ENCODE results near the gene REV1. TPM values are rescaled to one million over a fixed set of nuclear protein-coding genes. Genes with fewer than 3 reads are reported as not detected.
A peak's percentile ranks its signal among the peaks of the same experiment; 100 is the strongest.

Gene REV1
- total and polyA plus RNA-seq, 9 of the 15 experiments (the other 6 are each of a cell fraction or from before 2014, with no cell fraction given): 12.8 to 54.4 (median 29.6) TPM

DNA sequence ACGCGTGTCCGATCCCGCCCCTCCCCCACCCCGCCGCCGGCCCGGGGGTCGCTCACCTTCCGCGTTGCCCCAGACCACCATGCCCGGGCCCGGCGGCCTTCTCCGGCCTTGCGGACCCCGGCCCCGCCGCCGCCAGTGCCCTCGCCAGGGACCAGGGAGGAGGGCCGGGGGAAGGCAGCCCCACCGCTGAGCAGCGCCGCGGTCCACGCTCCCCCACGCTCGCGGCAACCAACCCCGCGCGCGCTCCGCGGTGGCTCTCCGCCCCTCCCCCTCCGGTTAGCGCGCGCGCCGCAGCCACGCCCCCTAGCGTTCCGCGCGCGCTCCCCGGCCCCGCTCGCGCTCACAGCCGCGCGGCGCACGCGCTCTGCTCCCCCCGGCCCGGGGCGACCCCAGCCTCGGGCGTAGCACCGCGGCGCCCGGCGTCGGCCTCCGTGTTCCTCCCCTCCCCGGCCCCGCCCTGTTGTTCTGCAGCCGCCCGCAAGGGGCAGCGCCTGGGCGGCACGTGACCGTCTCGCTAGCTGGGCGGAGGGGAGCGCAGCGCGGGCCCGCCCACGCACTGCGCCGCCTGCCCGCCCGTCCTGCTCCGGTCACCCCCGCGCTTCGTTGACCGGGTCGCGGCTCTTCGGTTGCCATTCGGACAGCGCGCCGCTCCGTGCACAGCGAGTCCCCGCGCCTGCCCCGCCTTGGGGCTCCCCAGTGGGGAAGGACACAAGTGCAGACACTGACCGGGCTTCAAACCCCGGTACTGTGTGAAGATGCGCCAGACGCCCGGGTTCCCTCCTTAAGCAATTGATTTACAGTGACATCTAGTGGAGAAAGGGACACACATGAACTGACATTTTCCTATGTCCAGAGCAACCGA, at the start of gene REV1 (continued):
- TF ChIP-seq HDAC1 (IDR thresholded peaks at IDR 0.05) (peak in 1 of 2 experiments; percentile 91; a peak in 2 of 4 replicates), RAD21 (CRISPR knock-in tag; conservative IDR thresholded peaks at IDR 0.05 in 1 of 2, IDR thresholded peaks at IDR 0.05 in 1 of 2) (peak; percentile 80 to 81), MEF2A (IDR thresholded peaks at IDR 0.05; ENCODE audit: control insufficient read depth, low read depth, low read length) (0 out of 2 replicates have a peak, but pooled peaks have one; percentile 5), RAD51 (IDR thresholded peaks at IDR 0.05; ENCODE audit: borderline replicate concordance, low read depth) (peak; percentile 74), NONO (IDR thresholded peaks at IDR 0.05; ENCODE audit: low read depth in 2 of 2, low read length in 1 of 2) (peak in 1 of 2 experiments; percentile 54; a peak in 1 of 4 replicates), CBX3 (IDR thresholded peaks at IDR 0.05; ENCODE audit: borderline replicate concordance in 1 of 2, low read length in 2 of 2) (0 out of 3 replicates have a peak, but pooled peaks of 1 of the 2 experiments have one; percentile 33), TEAD2 (tag; IDR thresholded peaks at IDR 0.05) (no peak), CREBBP (IDR thresholded peaks at IDR 0.05; ENCODE audit: low read depth, low read length) (no peak)
- TF ChIP-seq, protein P1, sequence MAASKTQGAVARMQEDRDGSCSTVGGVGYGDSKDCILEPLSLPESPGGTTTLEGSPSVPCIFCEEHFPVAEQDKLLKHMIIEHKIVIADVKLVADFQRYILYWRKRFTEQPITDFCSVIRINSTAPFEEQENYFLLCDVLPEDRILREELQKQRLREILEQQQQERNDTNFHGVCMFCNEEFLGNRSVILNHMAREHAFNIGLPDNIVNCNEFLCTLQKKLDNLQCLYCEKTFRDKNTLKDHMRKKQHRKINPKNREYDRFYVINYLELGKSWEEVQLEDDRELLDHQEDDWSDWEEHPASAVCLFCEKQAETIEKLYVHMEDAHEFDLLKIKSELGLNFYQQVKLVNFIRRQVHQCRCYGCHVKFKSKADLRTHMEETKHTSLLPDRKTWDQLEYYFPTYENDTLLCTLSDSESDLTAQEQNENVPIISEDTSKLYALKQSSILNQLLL (CRISPR knock-in tag; IDR thresholded peaks at IDR 0.05; ENCODE audit: borderline replicate concordance): no peak
- TF ChIP-seq, protein P2, sequence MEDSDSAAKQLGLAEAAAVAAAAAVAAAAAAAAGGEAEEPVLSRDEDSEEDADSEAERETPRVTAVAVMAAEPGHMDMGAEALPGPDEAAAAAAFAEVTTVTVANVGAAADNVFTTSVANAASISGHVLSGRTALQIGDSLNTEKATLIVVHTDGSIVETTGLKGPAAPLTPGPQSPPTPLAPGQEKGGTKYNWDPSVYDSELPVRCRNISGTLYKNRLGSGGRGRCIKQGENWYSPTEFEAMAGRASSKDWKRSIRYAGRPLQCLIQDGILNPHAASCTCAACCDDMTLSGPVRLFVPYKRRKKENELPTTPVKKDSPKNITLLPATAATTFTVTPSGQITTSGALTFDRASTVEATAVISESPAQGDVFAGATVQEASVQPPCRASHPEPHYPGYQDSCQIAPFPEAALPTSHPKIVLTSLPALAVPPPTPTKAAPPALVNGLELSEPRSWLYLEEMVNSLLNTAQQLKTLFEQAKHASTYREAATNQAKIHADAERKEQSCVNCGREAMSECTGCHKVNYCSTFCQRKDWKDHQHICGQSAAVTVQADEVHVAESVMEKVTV (CRISPR knock-in tag; IDR thresholded peaks at IDR 0.05): peak; percentile 65
- TF ChIP-seq, protein P3, sequence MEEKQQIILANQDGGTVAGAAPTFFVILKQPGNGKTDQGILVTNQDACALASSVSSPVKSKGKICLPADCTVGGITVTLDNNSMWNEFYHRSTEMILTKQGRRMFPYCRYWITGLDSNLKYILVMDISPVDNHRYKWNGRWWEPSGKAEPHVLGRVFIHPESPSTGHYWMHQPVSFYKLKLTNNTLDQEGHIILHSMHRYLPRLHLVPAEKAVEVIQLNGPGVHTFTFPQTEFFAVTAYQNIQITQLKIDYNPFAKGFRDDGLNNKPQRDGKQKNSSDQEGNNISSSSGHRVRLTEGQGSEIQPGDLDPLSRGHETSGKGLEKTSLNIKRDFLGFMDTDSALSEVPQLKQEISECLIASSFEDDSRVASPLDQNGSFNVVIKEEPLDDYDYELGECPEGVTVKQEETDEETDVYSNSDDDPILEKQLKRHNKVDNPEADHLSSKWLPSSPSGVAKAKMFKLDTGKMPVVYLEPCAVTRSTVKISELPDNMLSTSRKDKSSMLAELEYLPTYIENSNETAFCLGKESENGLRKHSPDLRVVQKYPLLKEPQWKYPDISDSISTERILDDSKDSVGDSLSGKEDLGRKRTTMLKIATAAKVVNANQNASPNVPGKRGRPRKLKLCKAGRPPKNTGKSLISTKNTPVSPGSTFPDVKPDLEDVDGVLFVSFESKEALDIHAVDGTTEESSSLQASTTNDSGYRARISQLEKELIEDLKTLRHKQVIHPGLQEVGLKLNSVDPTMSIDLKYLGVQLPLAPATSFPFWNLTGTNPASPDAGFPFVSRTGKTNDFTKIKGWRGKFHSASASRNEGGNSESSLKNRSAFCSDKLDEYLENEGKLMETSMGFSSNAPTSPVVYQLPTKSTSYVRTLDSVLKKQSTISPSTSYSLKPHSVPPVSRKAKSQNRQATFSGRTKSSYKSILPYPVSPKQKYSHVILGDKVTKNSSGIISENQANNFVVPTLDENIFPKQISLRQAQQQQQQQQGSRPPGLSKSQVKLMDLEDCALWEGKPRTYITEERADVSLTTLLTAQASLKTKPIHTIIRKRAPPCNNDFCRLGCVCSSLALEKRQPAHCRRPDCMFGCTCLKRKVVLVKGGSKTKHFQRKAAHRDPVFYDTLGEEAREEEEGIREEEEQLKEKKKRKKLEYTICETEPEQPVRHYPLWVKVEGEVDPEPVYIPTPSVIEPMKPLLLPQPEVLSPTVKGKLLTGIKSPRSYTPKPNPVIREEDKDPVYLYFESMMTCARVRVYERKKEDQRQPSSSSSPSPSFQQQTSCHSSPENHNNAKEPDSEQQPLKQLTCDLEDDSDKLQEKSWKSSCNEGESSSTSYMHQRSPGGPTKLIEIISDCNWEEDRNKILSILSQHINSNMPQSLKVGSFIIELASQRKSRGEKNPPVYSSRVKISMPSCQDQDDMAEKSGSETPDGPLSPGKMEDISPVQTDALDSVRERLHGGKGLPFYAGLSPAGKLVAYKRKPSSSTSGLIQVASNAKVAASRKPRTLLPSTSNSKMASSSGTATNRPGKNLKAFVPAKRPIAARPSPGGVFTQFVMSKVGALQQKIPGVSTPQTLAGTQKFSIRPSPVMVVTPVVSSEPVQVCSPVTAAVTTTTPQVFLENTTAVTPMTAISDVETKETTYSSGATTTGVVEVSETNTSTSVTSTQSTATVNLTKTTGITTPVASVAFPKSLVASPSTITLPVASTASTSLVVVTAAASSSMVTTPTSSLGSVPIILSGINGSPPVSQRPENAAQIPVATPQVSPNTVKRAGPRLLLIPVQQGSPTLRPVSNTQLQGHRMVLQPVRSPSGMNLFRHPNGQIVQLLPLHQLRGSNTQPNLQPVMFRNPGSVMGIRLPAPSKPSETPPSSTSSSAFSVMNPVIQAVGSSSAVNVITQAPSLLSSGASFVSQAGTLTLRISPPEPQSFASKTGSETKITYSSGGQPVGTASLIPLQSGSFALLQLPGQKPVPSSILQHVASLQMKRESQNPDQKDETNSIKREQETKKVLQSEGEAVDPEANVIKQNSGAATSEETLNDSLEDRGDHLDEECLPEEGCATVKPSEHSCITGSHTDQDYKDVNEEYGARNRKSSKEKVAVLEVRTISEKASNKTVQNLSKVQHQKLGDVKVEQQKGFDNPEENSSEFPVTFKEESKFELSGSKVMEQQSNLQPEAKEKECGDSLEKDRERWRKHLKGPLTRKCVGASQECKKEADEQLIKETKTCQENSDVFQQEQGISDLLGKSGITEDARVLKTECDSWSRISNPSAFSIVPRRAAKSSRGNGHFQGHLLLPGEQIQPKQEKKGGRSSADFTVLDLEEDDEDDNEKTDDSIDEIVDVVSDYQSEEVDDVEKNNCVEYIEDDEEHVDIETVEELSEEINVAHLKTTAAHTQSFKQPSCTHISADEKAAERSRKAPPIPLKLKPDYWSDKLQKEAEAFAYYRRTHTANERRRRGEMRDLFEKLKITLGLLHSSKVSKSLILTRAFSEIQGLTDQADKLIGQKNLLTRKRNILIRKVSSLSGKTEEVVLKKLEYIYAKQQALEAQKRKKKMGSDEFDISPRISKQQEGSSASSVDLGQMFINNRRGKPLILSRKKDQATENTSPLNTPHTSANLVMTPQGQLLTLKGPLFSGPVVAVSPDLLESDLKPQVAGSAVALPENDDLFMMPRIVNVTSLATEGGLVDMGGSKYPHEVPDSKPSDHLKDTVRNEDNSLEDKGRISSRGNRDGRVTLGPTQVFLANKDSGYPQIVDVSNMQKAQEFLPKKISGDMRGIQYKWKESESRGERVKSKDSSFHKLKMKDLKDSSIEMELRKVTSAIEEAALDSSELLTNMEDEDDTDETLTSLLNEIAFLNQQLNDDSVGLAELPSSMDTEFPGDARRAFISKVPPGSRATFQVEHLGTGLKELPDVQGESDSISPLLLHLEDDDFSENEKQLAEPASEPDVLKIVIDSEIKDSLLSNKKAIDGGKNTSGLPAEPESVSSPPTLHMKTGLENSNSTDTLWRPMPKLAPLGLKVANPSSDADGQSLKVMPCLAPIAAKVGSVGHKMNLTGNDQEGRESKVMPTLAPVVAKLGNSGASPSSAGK (IDR thresholded peaks at IDR 0.05): peak; percentile 90
